ENCODE data around the gene FBXL7.

The FBXL7 gene

GRCh38 chr5:15966066-15966640 is 466.2 kb downstream of the FBXL7 start:
- DNase-seq = no peak

GRCh38 chr5:15966651-15967050 is 466.7 kb downstream of the FBXL7 start:
- no peak for DNase-seq

GRCh38 chr5:15968993-15969392 is 469.0 kb downstream of the FBXL7 start:
- DNase-seq = no peak

GRCh38 chr5:15977851-15978250 is 477.9 kb downstream of the FBXL7 start:
- no peak for DNase-seq

GRCh38 chr5:15980835-15981234 is 480.9 kb downstream of the FBXL7 start:
- DNase-seq = no peak

- no peak for DNase-seq
Observed at GRCh38 chr5:15983392-15983791, 483.4 kb downstream of the FBXL7 start.
